Peyer's patch (tissue), 4 donors: ENCODE results near the gene CACNG1. TPM values are rescaled to one million over a fixed set of nuclear protein-coding genes. Genes with fewer than 3 reads are reported as not detected.
A peak's percentile ranks its signal among the peaks of the same experiment; 100 is the strongest.

Experiments
- DNase-seq, 3 donors: peaks; one replicate each; pipeline ENCODE4 v3.0.0-alpha.2; 2017 to 2019
- H3K27ac ChIP-seq, 4 donors: fragments of 200-600 bp; sonication (generic); one replicate each; pipeline ENCODE4 v1.5.1; 2016 to 2019
- H3K27me3 ChIP-seq, 2 donors: fragments of 200-600 bp; sonication (generic); one replicate each; pipeline ENCODE4 v1.5.1; 2019
- H3K36me3 ChIP-seq, 3 donors: fragments of 200-600 bp; sonication (generic); one replicate each; pipeline ENCODE4 v1.5.1; 2016 to 2019
- H3K4me1 ChIP-seq, 4 donors: fragments of 200-600 bp; sonication (generic); one replicate each; pipeline ENCODE4 v1.5.1; 2016 to 2019
- H3K4me3 ChIP-seq, 4 donors: fragments of 200-600 bp; sonication (generic); 1 replicate in 3 of 4; 2 replicates in 1 of 4; pipeline ENCODE4 v1.5.1; 2016 to 2019; ENCODE audit warnings: mild to moderate bottlenecking in 1 of 4
- H3K9me3 ChIP-seq, 4 donors: fragments of 200-600 bp; sonication (generic); one replicate each; pipeline ENCODE4 v1.5.1; 2016 to 2019; ENCODE audit warnings: mild to moderate bottlenecking in 1 of 4
- POLR2A ChIP-seq, 2 donors: fragments of 450-650 bp; IDR thresholded peaks; one replicate each; pipeline ENCODE4 v1.5.1; 2017; ENCODE audit warnings: antibody characterized with exemption in 2 of 2, mild to moderate bottlenecking in 2 of 2, moderate library complexity in 2 of 2
- total RNA-seq, 4 donors: library from RNA; depleted of rRNA; stranded (reverse); fragments of >200 nt; gene quantifications; one replicate each; pipeline ENCODE4 v1.1.0, GENCODE V29; 2016
- TF ChIP-seq, protein P1 (sequence below), 6 experiments: fragments of 450-650 bp in 4 of 6; fragments of 200-600 bp in 2 of 6; sonication (generic) in 1 of 6; IDR thresholded peaks; one replicate each; pipeline ENCODE4 v1.5.1; 2017 to 2019; ENCODE audit warnings: antibody characterized with exemption in 6 of 6, mild to moderate bottlenecking in 3 of 6, moderate library complexity in 1 of 6

Gene CACNG1
- total RNA-seq, 4 donors from 2014 or later, result not detected

GRCh38 chr17:67041941-67042899, 2.1 kb upstream of the CACNG1 start:
- Histone ChIP-seq H3K27me3 (no peaks in the 10 kb centered on the region), H3K9me3 (peaks cover 0 to under 1% (median 0%) of the 10 kb centered on the region in 4 donors), H3K4me3 (no peak overlapping the region), H3K36me3 (no peaks in the 10 kb centered on the region), H3K27ac (no peak overlapping the region), H3K4me1 (no peaks in the 10 kb centered on the region)
- DNase-seq, result no peak
- TF ChIP-seq, protein P1, sequence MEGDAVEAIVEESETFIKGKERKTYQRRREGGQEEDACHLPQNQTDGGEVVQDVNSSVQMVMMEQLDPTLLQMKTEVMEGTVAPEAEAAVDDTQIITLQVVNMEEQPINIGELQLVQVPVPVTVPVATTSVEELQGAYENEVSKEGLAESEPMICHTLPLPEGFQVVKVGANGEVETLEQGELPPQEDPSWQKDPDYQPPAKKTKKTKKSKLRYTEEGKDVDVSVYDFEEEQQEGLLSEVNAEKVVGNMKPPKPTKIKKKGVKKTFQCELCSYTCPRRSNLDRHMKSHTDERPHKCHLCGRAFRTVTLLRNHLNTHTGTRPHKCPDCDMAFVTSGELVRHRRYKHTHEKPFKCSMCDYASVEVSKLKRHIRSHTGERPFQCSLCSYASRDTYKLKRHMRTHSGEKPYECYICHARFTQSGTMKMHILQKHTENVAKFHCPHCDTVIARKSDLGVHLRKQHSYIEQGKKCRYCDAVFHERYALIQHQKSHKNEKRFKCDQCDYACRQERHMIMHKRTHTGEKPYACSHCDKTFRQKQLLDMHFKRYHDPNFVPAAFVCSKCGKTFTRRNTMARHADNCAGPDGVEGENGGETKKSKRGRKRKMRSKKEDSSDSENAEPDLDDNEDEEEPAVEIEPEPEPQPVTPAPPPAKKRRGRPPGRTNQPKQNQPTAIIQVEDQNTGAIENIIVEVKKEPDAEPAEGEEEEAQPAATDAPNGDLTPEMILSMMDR (IDR thresholded peaks at IDR 0.05), result no peak
- no peak for TF ChIP-seq POLR2A (IDR thresholded peaks at IDR 0.05)

DNA sequence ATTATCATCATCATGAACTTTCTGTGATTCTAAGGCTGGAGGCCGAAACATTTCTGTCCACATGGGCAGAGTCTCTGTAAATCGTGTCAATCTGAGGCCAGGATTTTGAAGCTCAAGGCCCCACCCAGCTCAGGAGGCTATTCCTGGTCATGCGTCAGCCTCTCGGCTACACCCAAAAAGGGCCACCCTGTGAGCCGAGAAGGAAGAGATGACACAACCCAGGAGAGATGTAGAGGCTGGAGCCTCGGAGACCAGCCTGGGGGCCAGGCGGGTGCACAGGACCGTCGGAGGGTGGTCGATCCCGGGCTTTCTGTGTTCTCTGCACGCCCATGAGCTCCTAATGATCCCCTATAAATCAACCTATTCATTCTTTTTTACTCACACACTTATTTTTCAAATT, 1.1 kb upstream of the CACNG1 start:
- no peak overlapping the region for H3K27ac ChIP-seq
- peaks cover 0 to 5% (median 2%) of the 10 kb centered on the region in 4 donors for H3K9me3 ChIP-seq
- H3K36me3 ChIP-seq, result no peaks in the 10 kb centered on the region
- no peaks in the 10 kb centered on the region for H3K4me1 ChIP-seq
- H3K27me3 ChIP-seq, result no peaks in the 10 kb centered on the region
- DNase-seq, result no peak
- no peak overlapping the region for H3K4me3 ChIP-seq
- TF ChIP-seq POLR2A (IDR thresholded peaks at IDR 0.05), result no peak
- TF ChIP-seq, protein P1 (IDR thresholded peaks at IDR 0.05), result no peak

DNA sequence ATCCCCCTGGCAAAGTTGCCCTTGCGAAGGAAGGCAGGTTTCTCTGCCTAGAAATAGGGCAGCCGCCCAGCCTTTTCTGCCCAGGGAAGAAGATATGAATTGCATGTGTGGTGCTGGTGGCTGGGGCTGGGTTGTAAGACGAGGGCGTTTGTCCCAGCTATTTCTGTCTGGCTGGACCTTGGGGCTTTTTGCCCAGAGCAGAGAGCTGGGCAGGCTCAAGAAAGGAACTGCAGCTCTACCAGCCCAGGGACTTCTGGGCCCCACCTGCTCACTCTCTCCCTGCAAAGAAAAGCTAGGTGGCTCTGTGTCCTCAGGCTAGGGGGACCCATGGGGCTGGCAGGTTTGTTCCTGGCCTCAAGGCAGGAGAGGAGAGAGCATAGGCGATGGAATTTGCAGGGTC, 586 bp downstream of the CACNG1 start:
- no peak for TF ChIP-seq POLR2A (IDR thresholded peaks at IDR 0.05)
- TF ChIP-seq, protein P1 (IDR thresholded peaks at IDR 0.05), result no peak
- no peaks in the 10 kb centered on the region for H3K27me3 ChIP-seq
- H3K4me1 ChIP-seq, result no peaks in the 10 kb centered on the region
- H3K9me3 ChIP-seq, result peaks cover 0 to 14% (median 3%) of the 10 kb centered on the region in 4 donors
- no peak for DNase-seq
- H3K4me3 ChIP-seq, result no peak overlapping the region
- H3K36me3 ChIP-seq, result no peaks in the 10 kb centered on the region
- H3K27ac ChIP-seq, result no peak overlapping the region

GRCh38 chr17:67046398-67046797, 2.0 kb downstream of the CACNG1 start:
- Histone ChIP-seq H3K27ac (peak overlapping the region in 2 of 4 donors; percentile 34 to 45), H3K4me3 (no peak overlapping the region), H3K9me3 (peaks cover 0 to 14% (median 3%) of the 10 kb centered on the region in 4 donors), H3K36me3 (no peaks in the 10 kb centered on the region), H3K4me1 (no peaks in the 10 kb centered on the region), H3K27me3 (no peaks in the 10 kb centered on the region)
- TF ChIP-seq, protein P1 (IDR thresholded peaks at IDR 0.05), result no peak
- no peak for TF ChIP-seq POLR2A (IDR thresholded peaks at IDR 0.05)
- peak in 2 of 3 donors; percentile 70 to 80 for DNase-seq

- Histone ChIP-seq H3K4me1 (no peaks in the 10 kb centered on the region), H3K9me3 (peaks cover 0 to 14% (median 3%) of the 10 kb centered on the region in 4 donors), H3K27me3 (no peaks in the 10 kb centered on the region), H3K27ac (no peak overlapping the region), H3K36me3 (no peaks in the 10 kb centered on the region), H3K4me3 (no peak overlapping the region)
- no peak for TF ChIP-seq POLR2A (IDR thresholded peaks at IDR 0.05)
- TF ChIP-seq, protein P1 (IDR thresholded peaks at IDR 0.05), result no peak
- DNase-seq, result no peak
Measured at GRCh38 chr17:67047382-67047781, 3.0 kb downstream of the CACNG1 start.
